Fibroblast of the conjunctiva (primary cell): ENCODE data around the gene CEACAM1.
A peak's percentile ranks its signal among the peaks of the same experiment; 100 is the strongest.
"Not testable (repeated sequence)": the region's sequence is repeated elsewhere in the genome, so short reads cannot be mapped to it uniquely, and the experiment has no call there.

ENCODE experiments used
- DNase-seq: peaks from one replicate; pipeline ENCODE4 v3.0.0-alpha.2; 2010; ENCODE audit warnings: low read depth

CEACAM1 gene

DNA sequence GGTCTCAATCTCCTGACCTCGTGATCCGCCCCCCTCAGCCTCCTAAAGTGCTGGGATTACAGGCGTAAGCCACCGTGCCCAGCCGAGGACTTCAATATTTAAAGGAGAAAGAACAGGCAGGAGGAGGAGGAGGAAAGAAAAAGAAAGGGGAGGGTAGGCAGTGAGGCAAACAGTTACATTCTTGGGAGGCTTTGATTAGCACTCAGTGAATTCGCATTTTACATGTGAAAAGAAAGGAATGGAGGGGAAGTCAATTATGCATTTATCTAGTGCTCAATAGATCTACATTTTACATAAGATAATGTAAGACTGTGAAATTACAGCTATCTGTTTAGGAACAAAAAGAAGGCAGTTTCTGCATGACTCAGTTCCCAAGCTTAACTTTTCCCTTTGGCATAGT, 54.6 kb downstream of the CEACAM1 start:
- no peak for DNase-seq

DNA sequence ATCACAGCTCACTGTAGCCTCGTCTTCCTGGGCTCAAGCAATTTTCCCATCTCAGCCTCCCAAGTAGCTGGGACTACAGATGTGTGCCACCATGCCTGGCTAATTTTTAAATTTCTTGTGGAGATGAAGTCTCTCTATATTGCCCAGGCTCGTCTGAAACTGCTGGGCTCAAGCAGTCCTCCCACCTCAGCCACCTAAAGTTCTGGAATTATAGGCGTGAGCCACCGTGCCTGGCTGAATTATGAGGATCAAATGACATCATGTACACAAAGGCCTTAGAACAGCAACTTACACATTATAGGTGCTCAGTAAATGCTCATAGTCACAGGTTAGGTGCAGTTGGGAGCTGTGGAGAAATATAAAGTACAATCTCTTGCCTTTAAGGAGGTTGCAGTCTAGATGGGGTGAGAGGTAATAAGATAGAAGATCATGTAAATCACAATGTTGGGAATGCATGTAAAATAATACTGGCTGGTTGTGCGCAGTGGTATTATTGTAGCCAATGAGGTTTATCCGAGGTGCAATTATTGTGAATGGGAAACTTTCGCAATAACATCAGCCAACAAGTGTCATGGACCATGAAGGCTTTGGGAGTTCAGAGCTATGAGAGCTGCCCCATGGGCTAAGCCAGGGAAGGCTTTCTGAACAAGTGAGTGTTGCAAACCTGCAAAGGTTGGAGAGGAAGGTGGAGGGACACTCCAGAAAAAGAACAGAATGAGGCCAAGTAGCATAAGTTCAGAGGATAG, 55.7 kb downstream of the CEACAM1 start:
- no peak for DNase-seq

DNA sequence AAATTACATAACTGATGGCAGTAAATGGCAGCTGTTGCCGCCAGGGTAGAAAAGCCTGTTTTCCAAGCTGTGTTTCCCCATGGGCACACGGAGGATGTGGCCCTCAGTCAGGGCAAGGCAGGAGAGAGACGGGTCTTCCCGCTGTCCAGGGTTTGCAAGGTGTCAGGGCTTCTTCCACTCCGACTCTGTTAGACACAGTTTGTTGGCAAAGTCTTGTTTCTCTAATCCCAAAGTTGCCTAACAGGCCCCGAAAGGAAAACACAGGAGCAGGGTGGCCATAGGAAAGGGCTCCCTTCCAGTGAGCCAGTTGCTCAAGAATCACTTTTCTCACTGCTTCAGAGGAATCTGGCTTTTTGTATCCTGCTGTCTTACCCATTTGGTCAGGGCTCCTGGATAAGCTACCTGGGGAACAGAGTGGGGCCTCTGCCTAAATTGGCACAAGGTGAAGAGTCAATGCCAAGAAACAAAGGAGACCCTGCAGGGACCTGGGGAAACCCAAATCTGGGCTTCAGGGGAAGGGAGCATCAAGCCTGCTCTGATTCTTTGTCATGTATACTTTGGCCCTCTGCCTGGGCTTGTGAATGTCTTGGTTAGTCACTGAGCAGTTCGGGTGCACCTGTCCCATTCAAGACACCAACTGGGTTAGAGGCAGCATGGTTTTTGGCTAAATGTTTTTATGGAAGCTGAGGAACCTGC, 56.6 kb downstream of the CEACAM1 start:
- DNase-seq, result no peak

DNA sequence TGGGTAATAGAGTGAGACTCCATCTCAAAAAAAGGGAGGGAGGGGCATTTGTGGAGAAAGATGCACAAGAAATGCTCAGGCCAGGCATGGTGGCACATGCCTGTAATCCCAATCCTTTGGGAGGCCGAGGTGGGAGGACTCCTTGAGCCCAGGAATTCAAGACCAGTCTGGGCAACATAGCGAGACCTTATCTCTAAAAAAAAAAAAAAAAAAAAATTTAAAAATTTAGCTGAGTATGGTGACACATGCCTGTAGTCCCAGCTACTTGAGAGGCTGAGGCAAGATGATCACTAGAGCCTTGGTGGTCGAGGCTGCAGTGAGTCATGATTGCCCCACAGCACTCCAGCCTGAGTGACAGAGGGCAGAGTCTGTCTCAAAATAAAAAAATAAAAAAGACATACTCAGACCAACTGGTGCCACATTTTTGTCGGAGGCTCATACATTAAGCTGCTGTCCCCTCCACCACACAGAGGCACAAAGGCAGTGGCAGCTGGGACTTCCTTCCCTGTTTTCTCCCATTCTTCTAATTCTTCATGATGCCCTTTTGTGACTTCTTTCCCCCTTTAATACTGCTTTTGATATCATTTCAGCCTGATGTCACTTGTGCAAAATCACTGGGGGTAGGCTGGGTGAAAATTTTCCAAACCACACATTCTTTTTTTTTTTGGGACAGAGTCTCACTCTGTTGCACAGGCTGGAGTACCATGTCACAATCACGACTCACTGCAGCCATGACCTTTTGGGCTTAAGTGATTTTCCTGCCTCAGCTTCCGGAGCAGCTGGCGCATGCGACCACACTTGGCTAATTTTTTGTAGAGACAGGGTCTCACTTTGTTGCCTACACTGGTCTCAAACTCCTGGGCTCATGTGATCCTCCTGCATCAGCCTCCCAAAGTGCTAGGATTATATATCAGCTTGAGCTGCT, 58.7 kb downstream of the CEACAM1 start:
- DNase-seq, result no peak

DNA sequence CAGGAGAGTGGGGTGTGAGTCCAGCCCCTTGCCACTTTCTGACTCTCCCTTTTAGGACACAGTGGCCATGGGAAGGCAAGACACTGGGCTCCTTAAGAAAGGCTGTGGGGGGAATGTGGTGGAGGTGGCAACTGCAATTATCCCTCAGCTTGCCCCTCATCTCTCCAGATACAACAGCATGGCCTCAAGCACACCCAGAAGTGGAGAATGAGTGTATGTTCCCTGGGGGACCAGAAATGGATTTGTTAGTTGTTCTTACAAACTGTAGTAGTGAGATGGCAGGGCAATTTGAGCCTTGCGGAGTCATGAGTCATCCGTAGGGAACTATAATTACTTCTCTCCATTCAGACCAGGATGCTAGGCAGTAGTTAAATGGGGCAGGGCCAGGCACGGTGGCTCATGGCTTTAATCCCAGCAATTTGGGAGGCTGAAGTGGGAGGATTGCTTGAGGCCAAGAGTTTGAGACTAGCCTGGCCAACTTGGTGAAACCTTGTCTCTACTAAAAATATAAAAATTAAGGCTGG, 59.9 kb downstream of the CEACAM1 start:
- peak; percentile 76 for DNase-seq

DNA sequence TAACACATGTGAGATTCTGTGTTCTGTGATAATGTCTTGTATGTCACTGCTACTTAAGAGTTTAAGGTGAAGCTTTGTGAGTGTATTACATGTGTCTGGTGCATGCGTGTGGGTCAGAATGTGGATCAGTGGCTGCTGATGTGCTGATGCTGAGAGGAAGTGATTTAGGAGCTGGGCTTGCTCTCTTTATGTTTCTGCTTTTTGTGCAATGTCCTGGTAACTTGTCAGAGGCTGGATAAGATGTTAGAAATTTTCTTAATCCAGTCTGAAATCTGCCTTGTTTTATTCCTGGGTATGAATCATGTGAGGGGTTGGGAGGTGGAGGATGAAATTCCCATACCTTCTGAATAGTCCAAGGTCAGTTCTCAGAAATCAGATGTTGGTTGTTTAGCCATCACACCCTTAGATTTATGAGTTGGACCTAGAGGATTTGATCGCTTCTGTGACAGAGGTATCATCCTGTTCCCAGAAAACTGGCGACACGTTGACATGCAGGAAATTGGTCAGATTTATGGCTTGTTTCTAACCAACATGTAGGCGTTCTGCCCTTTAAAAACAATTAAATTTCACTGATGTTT, 61.0 kb downstream of the CEACAM1 start:
- no peak for DNase-seq

DNA sequence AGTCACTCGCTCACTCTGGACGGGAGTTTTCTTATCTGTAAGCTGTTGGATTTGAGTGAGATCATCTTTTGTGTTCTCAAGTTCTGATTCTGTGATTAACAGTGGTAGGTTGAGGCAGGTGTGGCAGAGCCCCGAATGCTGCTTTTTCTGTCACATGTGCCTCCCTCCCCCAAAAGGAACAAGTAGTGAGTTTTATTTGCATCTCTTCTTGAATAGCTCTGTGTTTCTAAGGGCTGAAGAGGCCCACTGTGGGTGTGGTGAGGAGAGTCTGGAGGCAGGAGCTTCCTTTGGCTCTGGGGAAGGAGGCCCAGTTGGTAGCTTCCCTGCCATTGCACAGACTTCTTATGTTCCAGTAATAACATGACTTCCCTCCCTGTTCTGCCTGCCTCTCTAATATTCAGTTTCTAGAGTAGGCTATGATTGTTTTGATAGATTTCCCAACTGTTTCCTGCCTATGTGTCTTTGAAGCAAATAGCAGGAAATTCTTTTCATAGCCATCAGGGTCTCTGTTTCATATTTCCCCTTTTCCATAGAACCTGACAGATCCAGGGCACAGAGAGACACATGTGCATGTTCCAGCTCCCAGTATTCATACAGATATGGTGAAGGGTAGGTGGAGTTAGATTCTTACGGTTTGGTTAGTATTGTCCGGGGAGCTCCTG, 61.6 kb downstream of the CEACAM1 start:
- no peak for DNase-seq

DNA sequence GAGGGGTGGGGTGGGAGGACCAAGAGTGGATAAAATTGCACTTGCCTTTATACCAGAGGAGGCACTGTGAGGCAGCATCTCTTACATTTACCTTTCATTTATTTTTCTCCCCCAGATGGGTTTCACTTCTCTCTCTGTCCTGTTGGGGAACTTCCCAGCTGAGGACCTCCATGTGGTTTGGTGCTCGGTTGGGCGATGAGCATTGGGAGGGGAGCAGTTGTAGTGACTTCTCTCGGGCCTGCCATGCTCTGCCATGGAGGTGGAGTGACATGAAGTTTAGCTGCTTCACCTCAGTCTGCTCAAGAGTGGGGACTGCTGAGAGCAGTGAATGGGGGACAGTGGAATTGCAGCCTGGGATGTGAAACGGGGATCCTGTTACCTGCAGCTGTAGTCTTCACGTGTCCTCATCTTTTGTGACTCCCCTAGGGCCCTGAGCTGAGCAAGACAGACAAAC, 62.4 kb downstream of the CEACAM1 start:
- no peak for DNase-seq

DNA sequence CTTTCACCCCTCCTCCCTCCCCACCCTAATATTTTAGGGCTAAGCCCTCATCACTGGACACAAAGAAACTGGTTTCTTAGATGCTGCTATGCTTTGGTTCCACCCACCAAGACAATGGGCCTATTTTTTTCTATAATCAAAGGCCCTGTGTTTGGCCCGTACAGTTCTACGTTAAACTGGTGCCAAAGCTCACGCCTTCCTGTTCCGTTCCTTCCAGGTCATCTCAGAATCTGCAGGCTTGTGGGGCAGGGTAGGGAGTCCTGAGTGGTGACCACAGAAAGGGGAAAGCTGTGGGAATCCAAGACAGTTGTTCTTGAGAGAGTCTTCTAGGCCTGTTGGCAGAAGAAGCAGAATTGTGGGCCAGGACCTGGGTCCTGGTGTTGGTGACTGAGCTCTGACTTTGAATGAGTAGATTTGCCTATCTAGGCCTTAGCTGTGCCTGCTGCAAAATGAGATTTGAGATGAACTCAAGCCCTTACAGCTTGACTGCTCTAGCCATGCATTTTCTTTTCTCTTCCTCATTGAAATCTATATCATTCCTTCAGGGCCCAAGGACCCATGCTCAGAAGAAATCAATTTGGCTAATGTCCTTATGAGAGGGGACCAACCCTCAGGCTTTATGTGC, 66.5 kb downstream of the CEACAM1 start:
- no peak for DNase-seq

DNA sequence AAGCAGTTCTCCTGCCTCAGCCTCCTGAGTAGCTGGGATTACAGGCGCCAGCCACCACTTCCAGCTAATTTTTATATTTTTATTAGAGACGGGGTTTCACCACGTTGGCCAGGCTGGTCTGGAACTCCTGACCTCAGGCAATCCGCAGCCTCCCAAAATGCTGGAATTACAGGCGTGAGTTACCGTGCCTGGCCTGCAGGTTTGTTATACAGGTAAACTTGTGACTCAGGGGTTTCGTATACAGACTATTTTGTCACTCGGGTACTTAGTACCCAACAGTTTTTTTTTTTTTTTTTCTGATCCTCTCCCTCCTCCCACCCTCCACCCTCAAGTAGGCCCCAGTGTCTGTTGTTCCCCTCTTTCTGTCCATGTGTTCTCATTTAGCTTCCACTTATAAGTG, 67.0 kb downstream of the CEACAM1 start:
- not testable (repeated sequence) for DNase-seq

DNA sequence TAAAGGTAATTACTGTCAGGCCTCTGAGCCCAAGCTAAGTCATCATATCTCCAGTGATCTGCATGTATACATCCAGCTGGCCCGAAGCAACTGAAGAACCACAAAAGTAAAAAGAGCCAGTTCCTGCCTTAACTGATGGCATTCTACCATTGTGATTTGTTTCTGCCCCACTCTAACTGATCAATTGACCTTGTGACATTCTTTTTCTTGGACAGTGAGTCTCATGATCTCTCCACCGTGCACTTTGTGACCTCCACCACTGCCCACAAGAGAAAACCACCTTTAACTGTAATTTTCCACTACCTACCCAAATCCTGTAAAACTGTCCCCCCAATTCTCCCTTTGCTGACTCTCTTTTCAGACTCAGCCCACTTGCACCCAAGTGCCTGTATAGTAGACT, 68.4 kb downstream of the CEACAM1 start:
- DNase-seq, result no peak
